Smooth muscle cell (in vitro differentiated cells): ENCODE results near the gene USP22. TPM values are rescaled to one million over a fixed set of nuclear protein-coding genes. Genes with fewer than 3 reads are reported as not detected.

Experiments
- DNase-seq: peaks from one replicate; lab custom pipeline; 2025; ENCODE audit not compliant: unreplicated experiment; lab: John Stamatoyannopoulos, UW
- H2AFZ ChIP-seq: fragments of 200-600 bp; sonication (generic); 2 replicates; pipeline ENCODE4 v1.6.0; 2016; ENCODE audit warnings: antibody characterized with exemption, low read depth, mild to moderate bottlenecking
- H3F3A ChIP-seq: fragments of 200-600 bp; sonication (generic); 2 replicates; pipeline ENCODE4 v1.6.0; 2017; ENCODE audit warnings: antibody characterized with exemption, low read depth
- H3K27ac ChIP-seq: fragments of 200-600 bp; sonication (generic); 2 replicates; pipeline ENCODE4 v1.5.1; 2016; ENCODE audit warnings: low read depth, mild to moderate bottlenecking
- H3K27me3 ChIP-seq: fragments of 200-600 bp; sonication (generic); 2 replicates; pipeline ENCODE4 v1.6.1; 2016; ENCODE audit warnings: low read depth, mild to moderate bottlenecking
- H3K36me3 ChIP-seq: fragments of 200-600 bp; sonication (generic); 2 replicates; pipeline ENCODE4 v1.5.1; 2016; ENCODE audit warnings: low read depth
- H3K4me1 ChIP-seq: fragments of 200-600 bp; sonication (generic); 2 replicates; pipeline ENCODE4 v1.5.1; 2016; ENCODE audit warnings: low read depth
- H3K4me2 ChIP-seq: fragments of 200-600 bp; sonication (generic); 2 replicates; pipeline ENCODE4 v1.6.0; 2016; ENCODE audit warnings: mild to moderate bottlenecking
- H3K4me3 ChIP-seq: fragments of 200-600 bp; sonication (generic); 2 replicates; pipeline ENCODE4 v1.5.1; 2016; ENCODE audit warnings: mild to moderate bottlenecking
- H3K79me2 ChIP-seq: fragments of 200-600 bp; sonication (generic); 2 replicates; pipeline ENCODE4 v1.6.0; 2016; ENCODE audit warnings: low read depth, mild to moderate bottlenecking
- H3K9ac ChIP-seq: fragments of 200-600 bp; sonication (generic); 2 replicates; pipeline ENCODE4 v1.6.0; 2016; ENCODE audit warnings: low read depth
- H3K9me3 ChIP-seq: fragments of 200-600 bp; sonication (generic); replicated peaks from 2 replicates; pipeline ENCODE4 v1.5.1; 2016; ENCODE audit warnings: low read depth
- H4K20me1 ChIP-seq: fragments of 200-600 bp; sonication (generic); 2 replicates; pipeline ENCODE4 v1.6.0; 2016; ENCODE audit warnings: low read depth
- CTCF ChIP-seq: fragments of 200-600 bp; sonication (generic); IDR thresholded peaks from 2 replicates; pipeline ENCODE4 v1.5.1; 2017; ENCODE audit warnings: borderline replicate concordance, mild to moderate bottlenecking, antibody characterized with exemption; ENCODE audit not compliant: insufficient read depth, poor library complexity, severe bottlenecking
- WGBS: methylation state at CpG from one replicate; pipeline ENCODE4 v1.1.7; 2016; ENCODE audit warnings: low lambda C conversion rate; 5-methylcytosine and 5-hydroxymethylcytosine counted together
- polyA plus RNA-seq: library from polyadenylated mRNA; unstranded; fragments of >200 nt; fragmentation: Nextera tagmentation; extraction: Ambion mirVana; gene quantifications from 2 replicates; pipeline ENCODE4 v1.2.1, GENCODE V29; 2016
- total RNA-seq: library from RNA; depleted of rRNA; stranded (reverse); fragments of >200 nt; gene quantifications from 2 replicates; pipeline ENCODE4 v1.2.3, GENCODE V29; 2014

Gene USP22
- total and polyA plus RNA-seq, 2 experiments from 2014 or later = 79.3 to 151 TPM

GRCh38 chr17:21037117-21037803 is 5.6 kb downstream of the USP22 start:
- H3K9me3 ChIP-seq = no peaks in the 10 kb centered on the region
- H3K4me2 ChIP-seq = peak overlapping the region; percentile 8
- no peak overlapping the region for H3K4me3 ChIP-seq

GRCh38 chr17:21036361-21036881 is 6.4 kb downstream of the USP22 start:
- Histone ChIP-seq H3K27ac (peak overlapping the region; percentile 87), H3F3A (peaks cover 31% of the 10 kb centered on the region), H4K20me1 (peaks cover 100% of the 10 kb centered on the region), H3K79me2 (peaks cover 99% of the 10 kb centered on the region), H3K4me2 (peak overlapping the region; percentile 8), H3K36me3 (no peaks in the 10 kb centered on the region), H3K27me3 (no peaks in the 10 kb centered on the region), H3K9ac (no peak overlapping the region), H3K4me1 (peaks cover 44% of the 10 kb centered on the region), H3K4me3 (no peak overlapping the region), H3K9me3 (no peaks in the 10 kb centered on the region), H2AFZ (no peak overlapping the region)
- no peak for TF ChIP-seq CTCF
- WGBS = 81% methylated on average over 4 of the region's 4 CpGs
- DNase-seq = no peak

More at GRCh38 chr17:21037117-21037803, 5.6 kb downstream of the USP22 start:
- H3K79me2 ChIP-seq = peaks cover 99% of the 10 kb centered on the region
- H3K27me3 ChIP-seq = no peaks in the 10 kb centered on the region
- H3F3A ChIP-seq = peaks cover 27% of the 10 kb centered on the region
- H3K36me3 ChIP-seq = no peaks in the 10 kb centered on the region
- no peak for TF ChIP-seq CTCF
- H3K9ac ChIP-seq = no peak overlapping the region
- H2AFZ ChIP-seq = no peak overlapping the region
- no peak for DNase-seq
- H3K4me1 ChIP-seq = peaks cover 38% of the 10 kb centered on the region
- 81% methylated on average over 8 of the region's 8 CpGs for WGBS
- peaks cover 100% of the 10 kb centered on the region for H4K20me1 ChIP-seq
- H3K27ac ChIP-seq = peak overlapping the region; percentile 87

GRCh38 chr17:21035406-21035805 is 7.4 kb downstream of the USP22 start:
- Histone ChIP-seq H3K4me1 (peaks cover 48% of the 10 kb centered on the region), H3K36me3 (no peaks in the 10 kb centered on the region)
- WGBS = 79% methylated on average over 7 of the region's 7 CpGs

More at GRCh38 chr17:21035406-21035805, 7.4 kb downstream of the USP22 start:
- Histone ChIP-seq H3K4me2 (peak overlapping the region; percentile 72), H3K9ac (no peak overlapping the region), H4K20me1 (peaks cover 100% of the 10 kb centered on the region), H3K27me3 (no peaks in the 10 kb centered on the region), H3K4me3 (no peak overlapping the region), H2AFZ (no peak overlapping the region), H3F3A (peaks cover 31% of the 10 kb centered on the region), H3K27ac (peak overlapping the region; percentile 87), H3K79me2 (peaks cover 99% of the 10 kb centered on the region), H3K9me3 (no peaks in the 10 kb centered on the region)
- TF ChIP-seq CTCF = no peak
- no peak for DNase-seq
